Caco-2 (cell line): ENCODE data around the gene IL19. TPM values are rescaled to one million over a fixed set of nuclear protein-coding genes. Genes with fewer than 3 reads are reported as not detected.

Source experiments
- BruUV-seq: library from RNA; stranded (reverse); fragments of 400-500 nt; replicated peaks from 2 replicates; lab custom pipeline; 2021; lab: Mats Ljungman, UMichigan
- CTCF ChIA-PET: fragments of 300-600 bp; sonication (Branson Sonifier 250); formaldehyde crosslinking; loops from one replicate; lab custom pipeline; 2022; ENCODE audit warnings: antibody characterized with exemption; lab: Charles Lee
- POLR2A ChIA-PET: fragments of 300-600 bp; sonication (Branson Sonifier 250); formaldehyde crosslinking; loops from one replicate; lab custom pipeline; 2022; ENCODE audit warnings: antibody characterized with exemption; lab: Charles Lee
- DNase-seq, 2 experiments: peaks; one replicate each; pipeline versions ENCODE4 v3.0.0 to v3.0.0-alpha.2; 2020 to 2022
- H3K27me3 ChIP-seq: replicated peaks from 2 replicates; pipeline ENCODE4 v1.6.0; 2011; ENCODE audit warnings: low read length; ENCODE audit not compliant: control insufficient read depth, insufficient read depth
- H3K36me3 ChIP-seq: 2 replicates; pipeline ENCODE4 v1.5.1; 2011; ENCODE audit warnings: low read length; ENCODE audit not compliant: control insufficient read depth, insufficient read depth
- H3K4me1 ChIP-seq: fragments of 250-450 bp; sonication (Bioruptor Pico); 2 replicates; pipeline ENCODE4 v1.5.1; 2020; ENCODE audit warnings: mild to moderate bottlenecking
- H3K4me3 ChIP-seq: 2 replicates; pipeline ENCODE4 v1.5.1; 2011; ENCODE audit warnings: low read depth, mild to moderate bottlenecking, control low read depth, low read length
- H3K9me3 ChIP-seq: fragments of 250-450 bp; sonication (Bioruptor Pico); 2 replicates; pipeline ENCODE4 v1.5.1; 2020; ENCODE audit warnings: mild to moderate bottlenecking, moderate library complexity
- H3K27ac Mint-ChIP-seq: one replicate; pipeline ENCODE4 v1.8.0; 2022; ENCODE audit warnings: mixed read lengths; ENCODE audit not compliant: unreplicated experiment
- H3K27me3 Mint-ChIP-seq: one replicate; pipeline ENCODE4 v1.8.0; 2022; ENCODE audit warnings: mixed read lengths; ENCODE audit not compliant: insufficient read depth, unreplicated experiment
- H3K36me3 Mint-ChIP-seq: one replicate; pipeline ENCODE4 v1.8.0; 2022; ENCODE audit warnings: mild to moderate bottlenecking, mixed read lengths; ENCODE audit not compliant: insufficient read depth, unreplicated experiment
- H3K4me1 Mint-ChIP-seq: one replicate; pipeline ENCODE4 v1.8.0; 2022; ENCODE audit warnings: low read depth, mixed read lengths; ENCODE audit not compliant: unreplicated experiment
- H3K4me3 Mint-ChIP-seq: one replicate; pipeline ENCODE4 v1.8.0; 2022; ENCODE audit warnings: mild to moderate bottlenecking, moderate library complexity, mixed read lengths; ENCODE audit not compliant: unreplicated experiment
- H3K9me3 Mint-ChIP-seq: one replicate; pipeline ENCODE4 v1.8.0; 2022; ENCODE audit warnings: mixed read lengths; ENCODE audit not compliant: unreplicated experiment
- CTCF ChIP-seq, 2 experiments: fragments of 200-600 bp in 1 of 2; IDR thresholded peaks; 1 replicate in 1 of 2; 2 replicates in 1 of 2; pipeline versions ENCODE4 v1.5.1 to v1.8.0; 2011 to 2022; ENCODE audit warnings: antibody characterized with exemption in 1 of 2, control low read depth in 1 of 2, inconsistent platforms in 1 of 2, low read depth in 1 of 2, low read length in 1 of 2, mild to moderate bottlenecking in 1 of 2, moderate library complexity in 1 of 2; ENCODE audit not compliant: insufficient read depth in 1 of 2, severe bottlenecking in 1 of 2, unreplicated experiment in 1 of 2
- intact Hi-C: fragments of 100-400 bp; cut with micrococcal nuclease; formaldehyde crosslinking; loops from one replicate; pipeline ENCODE4 v1.10.0; 2022; ENCODE audit not compliant: unreplicated experiment
- total RNA-seq: library from RNA; stranded (reverse); gene quantifications from 2 replicates; pipeline ENCODE4 v1.2.3, GENCODE V29; 2022

IL19 gene
- total RNA-seq, 1 experiment from 2014 or later: not detected

- ChIA-PET POLR2A (interaction anchor here (0.5 kb wide), 1 partner anchor 12 kb away, joined by 9 read pairs; no protein-coding TSS in a partner anchor), CTCF (no interaction called here)
Measured at GRCh38 chr1:206842854-206843253, 72.3 kb downstream of the IL19 start.

GRCh38 chr1:206843626-206844025, 73.1 kb downstream of the IL19 start:
- POLR2A ChIA-PET: no interaction called here
- Histone ChIP-seq H3K27me3 (0 out of 2 replicates have a peak, but pooled peaks cover 1% of the 10 kb centered on the region), H3K9me3 (no peaks in the 10 kb centered on the region), H3K36me3 (no peaks in the 10 kb centered on the region), H3K4me1 (peaks cover 10% of the 10 kb centered on the region), H3K4me3 (no peak overlapping the region)
- CTCF ChIA-PET: no interaction called here
- no TSS peak for BruUV-seq
- intact Hi-C loops: no loop called here
- Mint-ChIP-seq H3K4me1 (no peaks in the 10 kb centered on the region), H3K36me3 (no peaks in the 10 kb centered on the region), H3K9me3 (no peaks in the 10 kb centered on the region), H3K27ac (no peak overlapping the region), H3K4me3 (no peak overlapping the region), H3K27me3 (no peaks in the 10 kb centered on the region)
- TF ChIP-seq CTCF (IDR thresholded peaks at IDR 0.05; ENCODE audit: insufficient read depth in 1 of 2, low read depth in 1 of 2, low read length in 1 of 2, severe bottlenecking in 1 of 2, unreplicated experiment in 1 of 2): no peak
- DNase-seq: no peak

More at GRCh38 chr1:206842854-206843253, 72.3 kb downstream of the IL19 start:
- no peaks in the 10 kb centered on the region for H3K4me1 Mint-ChIP-seq
- H3K4me3 Mint-ChIP-seq: no peak overlapping the region
- no peaks in the 10 kb centered on the region for H3K36me3 Mint-ChIP-seq
- Histone ChIP-seq H3K27me3 (0 out of 2 replicates have a peak, but pooled peaks cover 1% of the 10 kb centered on the region), H3K4me3 (no peak overlapping the region), H3K4me1 (peaks cover 7% of the 10 kb centered on the region), H3K9me3 (no peaks in the 10 kb centered on the region), H3K36me3 (no peaks in the 10 kb centered on the region)
- no peak overlapping the region for H3K27ac Mint-ChIP-seq
- intact Hi-C loops: no loop called here
- no peaks in the 10 kb centered on the region for H3K9me3 Mint-ChIP-seq
- H3K27me3 Mint-ChIP-seq: peaks cover under 1% of the 10 kb centered on the region
- no peak for DNase-seq
- BruUV-seq: no TSS peak
- no peak for TF ChIP-seq CTCF (IDR thresholded peaks at IDR 0.05; ENCODE audit: insufficient read depth in 1 of 2, low read depth in 1 of 2, low read length in 1 of 2, severe bottlenecking in 1 of 2, unreplicated experiment in 1 of 2)

GRCh38 chr1:206846487-206846886, 75.9 kb downstream of the IL19 start:
- POLR2A ChIA-PET: no interaction called here
- CTCF ChIA-PET: no interaction called here
- Mint-ChIP-seq H3K4me3 (no peak overlapping the region), H3K27me3 (peaks cover 14% of the 10 kb centered on the region), H3K9me3 (no peaks in the 10 kb centered on the region), H3K4me1 (no peaks in the 10 kb centered on the region), H3K36me3 (no peaks in the 10 kb centered on the region), H3K27ac (no peak overlapping the region)
- H3K27me3 ChIP-seq: no peaks in the 10 kb centered on the region
- DNase-seq: no peak
- H3K9me3 ChIP-seq: no peaks in the 10 kb centered on the region
- no peak overlapping the region for H3K4me3 ChIP-seq
- no TSS peak for BruUV-seq
- intact Hi-C loops: no loop called here
- no peaks in the 10 kb centered on the region for H3K36me3 ChIP-seq
- H3K4me1 ChIP-seq: peaks cover 10% of the 10 kb centered on the region
- TF ChIP-seq CTCF (IDR thresholded peaks at IDR 0.05; ENCODE audit: insufficient read depth in 1 of 2, low read depth in 1 of 2, low read length in 1 of 2, severe bottlenecking in 1 of 2, unreplicated experiment in 1 of 2): no peak
